ENCODE data around the gene C2CD5. TPM values are rescaled to one million over a fixed set of nuclear protein-coding genes. Genes with fewer than 3 reads are reported as not detected.

Gene C2CD5
- total RNA-seq, 1 experiment from 2014 or later = 22.9 TPM

GRCh38 chr12:22588817-22589216, 44.5 kb upstream of the C2CD5 start:
- H3K4me1 ChIP-seq (ENCODE audit: control insufficient read depth in 1 of 2, insufficient read depth in 2 of 2, low read length in 2 of 2) = no peaks in the 10 kb centered on the region
- no peaks in the 10 kb centered on the region for H4K20me1 ChIP-seq (ENCODE audit: insufficient read depth)
- ChIA-PET CTCF (no interaction called here), POLR2A (no interaction called here), RAD21 (ENCODE audit: low non-redundant PET in 1 of 2, low total read pairs in 2 of 2, uncharacterized antibody in 2 of 2, unreplicated experiment in 2 of 2) (no interaction called here)
- H3K9me2 ChIP-seq (ENCODE audit: insufficient read depth) = no peaks in the 10 kb centered on the region
- H3K4me3 ChIP-seq (replicated peaks in 1 of 2; ENCODE audit: low read depth in 1 of 2, low read length in 2 of 2) = no peak overlapping the region
- no peaks in the 10 kb centered on the region for H3K36me3 ChIP-seq (ENCODE audit: control insufficient read depth in 1 of 2, insufficient read depth in 2 of 2, low read length in 2 of 2)
- no peaks in the 10 kb centered on the region for H3K9me3 ChIP-seq (ENCODE audit: control insufficient read depth in 1 of 2, insufficient read depth in 1 of 2, low read depth in 1 of 2, low read length in 2 of 2)
- intact Hi-C loops (cut with micrococcal nuclease) = no loop called here
- no peak overlapping the region for H3K9ac ChIP-seq (ENCODE audit: low read length)
- DNase-seq (ENCODE audit: low read depth, low spot score) (no peak), ATAC-seq (no peak)
- no peaks in the 10 kb centered on the region for H3K79me2 ChIP-seq (ENCODE audit: insufficient read depth, low read length)
- H3K4me2 ChIP-seq (ENCODE audit: low read length) = no peak overlapping the region
- TF ChIP-seq SRF (IDR thresholded peaks at IDR 0.05; ENCODE audit: low read depth) (no peak), ELF1 (IDR thresholded peaks at IDR 0.05; ENCODE audit: borderline replicate concordance, low read depth) (no peak), RAD21 (IDR thresholded peaks at IDR 0.05; ENCODE audit: low read depth) (no peak), POLR2AphosphoS5 (IDR thresholded peaks at IDR 0.05; ENCODE audit: low read depth, low read length) (no peak), CBX3 (IDR thresholded peaks at IDR 0.05; ENCODE audit: low read depth) (no peak), CEBPB (IDR thresholded peaks at IDR 0.05; ENCODE audit: low read depth) (no peak), EZH2phosphoT487 (IDR thresholded peaks at IDR 0.05; ENCODE audit: borderline replicate concordance) (no peak), SIN3A (IDR thresholded peaks at IDR 0.05; ENCODE audit: low read depth) (no peak), YY1 (IDR thresholded peaks at IDR 0.05; ENCODE audit: extremely low read depth, insufficient replicate concordance, low read depth, low read length) (no peak), ATF3 (IDR thresholded peaks at IDR 0.05) (no peak), ZFX (IDR thresholded peaks at IDR 0.05) (no peak), POLR2A (IDR thresholded peaks at IDR 0.05; ENCODE audit: borderline replicate concordance, extremely low read depth, insufficient read depth, insufficient read length) (no peak), TCF7L2 (IDR thresholded peaks at IDR 0.05; ENCODE audit: borderline replicate concordance, extremely low read depth, insufficient read depth, insufficient read length) (no peak), SP1 (IDR thresholded peaks at IDR 0.05; ENCODE audit: low read depth) (no peak), REST (IDR thresholded peaks at IDR 0.05; ENCODE audit: low read depth) (no peak)
- TF ChIP-seq, protein P1, sequence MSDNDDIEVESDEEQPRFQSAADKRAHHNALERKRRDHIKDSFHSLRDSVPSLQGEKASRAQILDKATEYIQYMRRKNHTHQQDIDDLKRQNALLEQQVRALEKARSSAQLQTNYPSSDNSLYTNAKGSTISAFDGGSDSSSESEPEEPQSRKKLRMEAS (IDR thresholded peaks at IDR 0.05) = no peak
- TF ChIP-seq, protein P2, sequence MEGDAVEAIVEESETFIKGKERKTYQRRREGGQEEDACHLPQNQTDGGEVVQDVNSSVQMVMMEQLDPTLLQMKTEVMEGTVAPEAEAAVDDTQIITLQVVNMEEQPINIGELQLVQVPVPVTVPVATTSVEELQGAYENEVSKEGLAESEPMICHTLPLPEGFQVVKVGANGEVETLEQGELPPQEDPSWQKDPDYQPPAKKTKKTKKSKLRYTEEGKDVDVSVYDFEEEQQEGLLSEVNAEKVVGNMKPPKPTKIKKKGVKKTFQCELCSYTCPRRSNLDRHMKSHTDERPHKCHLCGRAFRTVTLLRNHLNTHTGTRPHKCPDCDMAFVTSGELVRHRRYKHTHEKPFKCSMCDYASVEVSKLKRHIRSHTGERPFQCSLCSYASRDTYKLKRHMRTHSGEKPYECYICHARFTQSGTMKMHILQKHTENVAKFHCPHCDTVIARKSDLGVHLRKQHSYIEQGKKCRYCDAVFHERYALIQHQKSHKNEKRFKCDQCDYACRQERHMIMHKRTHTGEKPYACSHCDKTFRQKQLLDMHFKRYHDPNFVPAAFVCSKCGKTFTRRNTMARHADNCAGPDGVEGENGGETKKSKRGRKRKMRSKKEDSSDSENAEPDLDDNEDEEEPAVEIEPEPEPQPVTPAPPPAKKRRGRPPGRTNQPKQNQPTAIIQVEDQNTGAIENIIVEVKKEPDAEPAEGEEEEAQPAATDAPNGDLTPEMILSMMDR (IDR thresholded peaks at IDR 0.05 in 2 of 3, conservative IDR thresholded peaks at IDR 0.05 in 1 of 3; ENCODE audit: borderline replicate concordance in 1 of 3, insufficient read depth in 1 of 3, low read depth in 2 of 3, low read length in 2 of 3) = no peak
- H3K27ac ChIP-seq (ENCODE audit: low read depth, low read length) = no peak overlapping the region
- H2AFZ ChIP-seq (ENCODE audit: low read depth, low read length, poor library complexity, severe bottlenecking) = peak overlapping the region; percentile 41
- BruUV-seq (replicated peaks) = no TSS peak
- no peaks in the 10 kb centered on the region for H3K27me3 ChIP-seq (ENCODE audit: insufficient read depth, low read length)
